Stimulated activated effector memory CD8-positive, alpha-beta T cell treated with anti-CD3 and anti-CD28 coated beads, Interleukin-12 subunit alpha, Interleukin-12 subunit beta, amount 100 ng/mL, for 72 hours (primary cell): Measurements from ENCODE around the gene SLC17A8.

ENCODE experiments used
- ATAC-seq: fragments of 150-1000 bp; cut with Tn5 transposase; 2 replicates; pipeline ENCODE4 v1.10.0; 2021
- DNase-seq, 2 donors: peaks; one replicate each; pipeline ENCODE4 v3.0.0; 2021 to 2022; ENCODE audit warnings: low spot score in 2 of 2
- H3K27ac Mint-ChIP-seq: one replicate; pipeline ENCODE4 v1.8.0; 2022; ENCODE audit warnings: mild to moderate bottlenecking, mixed read lengths
- H3K36me3 Mint-ChIP-seq: one replicate; pipeline ENCODE4 v1.8.0; 2022; ENCODE audit warnings: mild to moderate bottlenecking, mixed read lengths
- H3K4me1 Mint-ChIP-seq: one replicate; pipeline ENCODE4 v1.8.0; 2022; ENCODE audit warnings: mixed read lengths
- H3K4me3 Mint-ChIP-seq: one replicate; pipeline ENCODE4 v1.8.0; 2022; ENCODE audit warnings: mild to moderate bottlenecking, mixed read lengths
- H3K9me3 Mint-ChIP-seq: one replicate; pipeline ENCODE4 v1.8.0; 2022; ENCODE audit warnings: mixed read lengths

The SLC17A8 gene

DNA sequence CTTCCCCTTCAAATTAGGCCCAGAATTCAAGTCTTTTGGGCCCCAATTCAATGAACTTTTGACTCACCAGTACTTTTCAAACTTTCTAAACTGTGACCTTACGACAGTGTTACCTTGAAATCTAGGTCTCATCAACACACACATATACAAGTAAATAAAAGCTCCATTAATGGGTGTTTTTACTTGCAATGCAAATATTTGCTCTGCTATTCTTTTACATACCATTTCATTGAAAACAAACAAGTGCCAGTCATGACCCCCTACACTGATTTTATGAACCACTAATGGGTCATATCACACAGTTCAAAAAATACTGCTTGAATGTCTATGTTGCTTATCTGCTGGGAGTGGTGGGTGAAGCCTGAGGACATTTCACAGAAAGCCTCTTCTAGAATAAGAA is 107.7 kb downstream of the SLC17A8 start:
- Mint-ChIP-seq H3K4me3 (no peak overlapping the region), H3K27ac (no peak overlapping the region), H3K9me3 (no peaks in the 10 kb centered on the region), H3K4me1 (no peaks in the 10 kb centered on the region), H3K36me3 (no peaks in the 10 kb centered on the region)
- no peak for ATAC-seq
- no peak for DNase-seq

DNA sequence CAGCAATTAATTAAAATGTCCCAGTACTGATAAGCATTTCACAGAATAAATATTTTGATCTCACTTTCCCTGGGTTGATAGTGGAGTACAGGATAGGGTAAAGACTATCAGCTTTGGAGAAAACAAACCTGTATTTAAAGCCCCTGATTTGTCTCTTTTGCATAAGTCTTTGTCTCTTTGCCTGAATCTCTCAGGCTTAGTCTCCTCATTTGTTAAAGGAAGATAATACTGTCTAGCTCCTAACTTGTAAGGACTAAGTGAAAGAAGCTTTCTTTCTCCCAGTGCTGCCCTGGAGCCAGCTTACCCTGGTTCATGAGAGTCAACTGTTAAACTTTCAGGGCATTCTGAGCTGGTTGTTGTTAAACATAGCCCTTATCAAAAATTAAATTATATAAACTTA is 111.3 kb downstream of the SLC17A8 start:
- no peak overlapping the region for H3K4me3 Mint-ChIP-seq
- DNase-seq (no peak), ATAC-seq (no peak)
- no peaks in the 10 kb centered on the region for H3K9me3 Mint-ChIP-seq
- H3K4me1 Mint-ChIP-seq: no peaks in the 10 kb centered on the region
- no peak overlapping the region for H3K27ac Mint-ChIP-seq
- no peaks in the 10 kb centered on the region for H3K36me3 Mint-ChIP-seq
